PFSK-1 (cell line): Measurements from ENCODE around the gene PARN.

Source experiments
- POLR2AphosphoS5 ChIP-seq: IDR thresholded peaks from 2 replicates; pipeline ENCODE4 v1.6.1; 2012; ENCODE audit warnings: low read depth, mild to moderate bottlenecking, control low read depth, low read length, moderate library complexity
- REST ChIP-seq, 2 experiments: IDR thresholded peaks; 2 replicates each; pipeline versions ENCODE4 v1.6.1 to v1.8.0; 2011 to 2012; ENCODE audit warnings: low read depth in 2 of 2, low read length in 2 of 2, control low read depth in 1 of 2, inconsistent platforms in 1 of 2, mild to moderate bottlenecking in 1 of 2, moderate library complexity in 1 of 2; ENCODE audit not compliant: insufficient read depth in 1 of 2
- SIN3A ChIP-seq: IDR thresholded peaks from 2 replicates; pipeline ENCODE4 v1.6.1; 2012; ENCODE audit warnings: mild to moderate bottlenecking, low read length, moderate library complexity, borderline replicate concordance; ENCODE audit not compliant: insufficient read depth
- TAF1 ChIP-seq: IDR thresholded peaks from 2 replicates; pipeline ENCODE4 v1.6.1; 2012; ENCODE audit warnings: low read length, control low read depth, borderline replicate concordance; ENCODE audit not compliant: insufficient read depth

- TF ChIP-seq REST (IDR thresholded peaks at IDR 0.05; ENCODE audit: insufficient read depth in 1 of 2, low read depth in 2 of 2, low read length in 2 of 2) (no peak), SIN3A (no peak), TAF1 (no peak), POLR2AphosphoS5 (no peak)
Observed at GRCh38 chr16:14501331-14502255, 128.5 kb downstream of the PARN start.
